A673 (cell line): Measurements from ENCODE around the gene IFIT5. TPM values are rescaled to one million over a fixed set of nuclear protein-coding genes. Genes with fewer than 3 reads are reported as not detected.

Experiments used
- BruUV-seq: library from RNA; stranded (reverse); fragments of 400-500 nt; replicated peaks from 2 replicates; lab custom pipeline; 2021; lab: Mats Ljungman, UMichigan
- CTCF ChIA-PET: fragments of 300-600 bp; sonication (Branson Sonifier 250); formaldehyde crosslinking; loops from one replicate; lab custom pipeline; 2022; ENCODE audit warnings: antibody characterized with exemption; lab: Charles Lee
- POLR2A ChIA-PET: fragments of 300-600 bp; sonication (Branson Sonifier 250); formaldehyde crosslinking; loops from one replicate; lab custom pipeline; 2022; ENCODE audit warnings: antibody characterized with exemption; ENCODE audit not compliant: low non-redundant PET; lab: Charles Lee
- DNase-seq: peaks from one replicate; pipeline ENCODE4 v3.0.0-alpha.2; 2015; ENCODE audit warnings: low spot score
- H3K27ac ChIP-seq: fragments of 200-600 bp; sonication (generic); 2 replicates; pipeline ENCODE4 v1.5.1; 2016; ENCODE audit warnings: mixed run types, low read depth, mild to moderate bottlenecking, mixed read lengths, antibody characterized with exemption, low read length; ENCODE audit not compliant: poor library complexity, severe bottlenecking
- H3K27me3 ChIP-seq: fragments of 200-600 bp; sonication (generic); replicated peaks from 2 replicates; pipeline ENCODE4 v1.6.1; 2017; ENCODE audit warnings: mixed run types, low read depth, mild to moderate bottlenecking, mixed read lengths, antibody characterized with exemption, low read length; ENCODE audit not compliant: insufficient read depth, poor library complexity
- H3K36me3 ChIP-seq: fragments of 200-600 bp; sonication (generic); 2 replicates; pipeline ENCODE4 v1.6.1; 2016; ENCODE audit warnings: mixed run types, mild to moderate bottlenecking, mixed read lengths, antibody characterized with exemption, low read length; ENCODE audit not compliant: insufficient read depth, poor library complexity, severe bottlenecking
- H3K4me1 ChIP-seq: fragments of 200-600 bp; sonication (generic); 2 replicates; pipeline ENCODE4 v1.6.1; 2017; ENCODE audit warnings: mixed run types, mild to moderate bottlenecking, mixed read lengths, antibody characterized with exemption, low read length; ENCODE audit not compliant: insufficient read depth, poor library complexity, severe bottlenecking
- H3K4me3 ChIP-seq: fragments of 200-600 bp; sonication (generic); 2 replicates; pipeline ENCODE4 v1.5.1; 2016; ENCODE audit warnings: low read depth, mixed run types, mild to moderate bottlenecking, mixed read lengths, low read length; ENCODE audit not compliant: poor library complexity, severe bottlenecking
- H3K9me3 ChIP-seq: fragments of 200-600 bp; sonication (generic); 2 replicates; pipeline ENCODE4 v1.6.1; 2016; ENCODE audit warnings: mixed run types, low read depth, mild to moderate bottlenecking, mixed read lengths, antibody characterized with exemption, low read length; ENCODE audit not compliant: poor library complexity, severe bottlenecking
- EZH2 ChIP-seq: fragments of 200-600 bp; sonication (generic); IDR thresholded peaks from 2 replicates; pipeline ENCODE4 v1.6.1; 2017; ENCODE audit warnings: borderline replicate concordance, low read depth, mild to moderate bottlenecking, mixed read lengths, antibody characterized with exemption, low read length; ENCODE audit not compliant: poor library complexity, severe bottlenecking
- intact Hi-C: fragments of 100-400 bp; cut with micrococcal nuclease; formaldehyde crosslinking; loops from one replicate; pipeline ENCODE4 v1.10.0; 2022; ENCODE audit not compliant: unreplicated experiment
- total RNA-seq: library from RNA; stranded (reverse); gene quantifications from 2 replicates; pipeline ENCODE4 v1.2.3, GENCODE V29; 2021
- TF ChIP-seq, protein P1 (sequence below): fragments of 300-800, 200-600 bp; sonication (generic); conservative IDR thresholded peaks from 2 replicates; pipeline ENCODE4 v1.5.1; 2017; ENCODE audit warnings: low read depth, mild to moderate bottlenecking, antibody characterized with exemption, low read length, moderate library complexity, mixed read lengths

The IFIT5 gene
- total RNA-seq, 1 experiment from 2014 or later, result 15.8 TPM

DNA sequence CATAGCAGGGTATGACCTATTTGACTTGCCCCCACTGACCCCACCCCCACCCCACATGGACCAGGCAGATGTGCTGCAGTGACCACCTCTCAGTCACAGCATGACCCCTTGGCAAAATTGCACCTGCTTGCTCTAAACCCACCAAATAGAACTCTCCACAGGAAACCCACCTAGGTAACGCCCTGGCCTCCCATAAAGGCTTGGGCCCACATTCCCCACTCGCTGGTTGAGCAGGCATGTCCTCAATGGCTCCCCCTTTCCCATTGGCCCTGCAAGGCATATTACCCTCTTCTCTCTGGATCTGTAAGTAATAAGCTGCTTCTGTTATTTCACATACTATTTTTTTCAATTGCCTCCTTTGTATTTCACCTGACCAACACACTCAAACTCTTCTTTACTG, 19.2 kb upstream of the IFIT5 start:
- CTCF ChIA-PET, result no interaction called here

GRCh38 chr10:89398003-89398749, 16.2 kb upstream of the IFIT5 start:
- no peak overlapping the region for H3K27ac ChIP-seq
- H3K36me3 ChIP-seq, result no peaks in the 10 kb centered on the region
- TF ChIP-seq, protein P1, sequence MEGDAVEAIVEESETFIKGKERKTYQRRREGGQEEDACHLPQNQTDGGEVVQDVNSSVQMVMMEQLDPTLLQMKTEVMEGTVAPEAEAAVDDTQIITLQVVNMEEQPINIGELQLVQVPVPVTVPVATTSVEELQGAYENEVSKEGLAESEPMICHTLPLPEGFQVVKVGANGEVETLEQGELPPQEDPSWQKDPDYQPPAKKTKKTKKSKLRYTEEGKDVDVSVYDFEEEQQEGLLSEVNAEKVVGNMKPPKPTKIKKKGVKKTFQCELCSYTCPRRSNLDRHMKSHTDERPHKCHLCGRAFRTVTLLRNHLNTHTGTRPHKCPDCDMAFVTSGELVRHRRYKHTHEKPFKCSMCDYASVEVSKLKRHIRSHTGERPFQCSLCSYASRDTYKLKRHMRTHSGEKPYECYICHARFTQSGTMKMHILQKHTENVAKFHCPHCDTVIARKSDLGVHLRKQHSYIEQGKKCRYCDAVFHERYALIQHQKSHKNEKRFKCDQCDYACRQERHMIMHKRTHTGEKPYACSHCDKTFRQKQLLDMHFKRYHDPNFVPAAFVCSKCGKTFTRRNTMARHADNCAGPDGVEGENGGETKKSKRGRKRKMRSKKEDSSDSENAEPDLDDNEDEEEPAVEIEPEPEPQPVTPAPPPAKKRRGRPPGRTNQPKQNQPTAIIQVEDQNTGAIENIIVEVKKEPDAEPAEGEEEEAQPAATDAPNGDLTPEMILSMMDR, result no peak
- no peak for TF ChIP-seq EZH2
- H3K4me1 ChIP-seq, result no peaks in the 10 kb centered on the region
- H3K4me3 ChIP-seq, result no peak overlapping the region
- no peaks in the 10 kb centered on the region for H3K9me3 ChIP-seq
- no peak for DNase-seq
- no peaks in the 10 kb centered on the region for H3K27me3 ChIP-seq
- intact Hi-C loops, result no loop called here
- ChIA-PET POLR2A (no interaction called here), CTCF (no interaction called here)
- no TSS peak for BruUV-seq

More for the DNA sequence above, 19.2 kb upstream of the IFIT5 start:
- Histone ChIP-seq H3K4me3 (no peak overlapping the region), H3K9me3 (no peaks in the 10 kb centered on the region), H3K4me1 (no peaks in the 10 kb centered on the region), H3K36me3 (no peaks in the 10 kb centered on the region), H3K27me3 (no peaks in the 10 kb centered on the region), H3K27ac (no peak overlapping the region)
- no TSS peak for BruUV-seq
- TF ChIP-seq, protein P1, result no peak
- no peak for TF ChIP-seq EZH2
- no peak for DNase-seq
- POLR2A ChIA-PET, result no interaction called here
- intact Hi-C loops, result no loop called here

GRCh38 chr10:89399956-89400355, 14.4 kb upstream of the IFIT5 start:
- TF ChIP-seq EZH2, result no peak
- TF ChIP-seq, protein P1, result no peak
- no peak overlapping the region for H3K4me3 ChIP-seq
- H3K27me3 ChIP-seq, result no peaks in the 10 kb centered on the region
- no peaks in the 10 kb centered on the region for H3K4me1 ChIP-seq
- BruUV-seq, result no TSS peak
- no peak for DNase-seq
- H3K27ac ChIP-seq, result no peak overlapping the region
- intact Hi-C loops, result no loop called here
- no peaks in the 10 kb centered on the region for H3K36me3 ChIP-seq
- no peaks in the 10 kb centered on the region for H3K9me3 ChIP-seq
- POLR2A ChIA-PET, result no interaction called here
- CTCF ChIA-PET, result no interaction called here
